A549 (cell line): ENCODE measurements around the gene VPS13A. TPM values are rescaled to one million over a fixed set of nuclear protein-coding genes. Genes with fewer than 3 reads are reported as not detected.

ENCODE experiments used
- ATAC-seq, 2 experiments: fragments of 200-7000 bp in 1 of 2; fragments of >200 bp in 1 of 2; cut with Nextera tagmentation in 1 of 2; cut with Tn5 transposase in 1 of 2; 3 replicates each; pipeline versions ENCODE4 v1.8.0 to v1.9.1; 2018 to 2020; ENCODE audit warnings: mild to moderate bottlenecking in 1 of 2, moderate library complexity in 1 of 2
- CTCF ChIA-PET: fragments of 300-600 bp; sonication (Branson Sonifier 250); formaldehyde crosslinking; extraction: SDS; loops from one replicate; lab custom pipeline; 2021; ENCODE audit warnings: antibody characterized with exemption, inconsistent platforms; lab: Yijun Ruan, JAX
- POLR2A ChIA-PET: fragments of 350-600 bp; formaldehyde crosslinking; extraction: SDS; loops from one replicate; lab custom pipeline; 2021; ENCODE audit warnings: antibody characterized with exemption, inconsistent platforms; lab: Yijun Ruan, JAX
- DNase-seq, 2 experiments: peaks; one replicate each; pipeline versions ENCODE4 v3.0.0 to v3.0.0-alpha.2; 2011 to 2016; ENCODE audit warnings: low read depth in 1 of 2, low spot score in 1 of 2
- FAIRE-seq: peaks from 2 replicates; lab custom pipeline; 2011; peaks lifted over from hg19 to GRCh38; lab: Jason Lieb, UNC
- H3K27ac ChIP-seq, 2 experiments: fragments of >200 bp; sonication (Bioruptor Twin); formaldehyde crosslinking; 3 replicates each; pipeline ENCODE4 v1.5.1; 2016 to 2017
- H3K4me1 ChIP-seq: fragments of >200 bp; sonication (Bioruptor Twin); formaldehyde crosslinking; 3 replicates; pipeline ENCODE4 v1.6.1; 2016
- H3K4me2 ChIP-seq: fragments of >200 bp; sonication (Bioruptor Twin); formaldehyde crosslinking; 3 replicates; pipeline ENCODE4 v1.6.1; 2016
- H3K4me3 ChIP-seq: fragments of >200 bp; sonication (Bioruptor Twin); formaldehyde crosslinking; 3 replicates; pipeline ENCODE4 v1.5.1; 2016
- H3K9me3 ChIP-seq: fragments of >200 bp; sonication (Bioruptor Twin); formaldehyde crosslinking; 3 replicates; pipeline ENCODE4 v1.6.1; 2016
- BHLHE40 ChIP-seq: IDR thresholded peaks from 2 replicates; pipeline ENCODE4 v1.6.1; 2012; ENCODE audit warnings: low read depth, low read length, inconsistent platforms
- CBX2 ChIP-seq: fragments of 200-600 bp; sonication (generic); IDR thresholded peaks from 2 replicates; pipeline ENCODE4 v1.6.1; 2016; ENCODE audit warnings: low read depth, mild to moderate bottlenecking, borderline replicate concordance
- CHD4 ChIP-seq: fragments of 200-600 bp; sonication (generic); IDR thresholded peaks from 2 replicates; pipeline ENCODE4 v1.6.1; 2016; ENCODE audit warnings: antibody characterized with exemption, mild to moderate bottlenecking, borderline replicate concordance
- EHMT2 ChIP-seq: fragments of 200-600 bp; sonication (generic); IDR thresholded peaks from 2 replicates; pipeline ENCODE4 v1.6.1; 2016; ENCODE audit warnings: antibody characterized with exemption, low read depth, mild to moderate bottlenecking, moderate library complexity
- HOXB5 ChIP-seq: fragments of 250-450 bp; sonication (Bioruptor Pico); IDR thresholded peaks from 2 replicates; pipeline ENCODE4 v1.5.0; 2020; ENCODE audit warnings: mild to moderate bottlenecking, moderate library complexity
- JUNB ChIP-seq: fragments of >200 bp; sonication (Bioruptor Twin); formaldehyde crosslinking; IDR thresholded peaks from 2 replicates; pipeline ENCODE4 v1.6.1; 2016
- KDM5A ChIP-seq: fragments of 200-600 bp; sonication (generic); IDR thresholded peaks from 2 replicates; pipeline ENCODE4 v1.6.1; 2016; ENCODE audit warnings: antibody characterized with exemption, mild to moderate bottlenecking
- MAFK ChIP-seq: fragments of 450-650 bp; IDR thresholded peaks from 2 replicates; pipeline ENCODE4 v1.6.1; 2014; ENCODE audit not compliant: partially characterized antibody
- RAD21 ChIP-seq, 2 experiments: fragments of >200 bp in 1 of 2; sonication (Bioruptor Twin) in 1 of 2; formaldehyde crosslinking in 1 of 2; IDR thresholded peaks in 1 of 2; conservative IDR thresholded peaks in 1 of 2; 2 replicates in 1 of 2; 3 replicates in 1 of 2; pipeline ENCODE4 v1.6.1; 2012 to 2018; ENCODE audit warnings: inconsistent platforms in 1 of 2
- RCOR1 ChIP-seq: fragments of 150-350 bp; IDR thresholded peaks from 2 replicates; pipeline ENCODE4 v1.6.1; 2014; ENCODE audit warnings: antibody characterized with exemption, low read length, low read depth
- RFX5 ChIP-seq: fragments of 450-650 bp; IDR thresholded peaks from 2 replicates; pipeline ENCODE4 v1.7.1; 2014; ENCODE audit warnings: antibody characterized with exemption, mild to moderate bottlenecking, moderate library complexity
- SMC3 ChIP-seq: fragments of >200 bp; sonication (Bioruptor Twin); formaldehyde crosslinking; IDR thresholded peaks from 3 replicates; pipeline ENCODE4 v1.6.1; 2018; ENCODE audit warnings: inconsistent platforms
- TFCP2L1 ChIP-seq: fragments of 250-450 bp; sonication (Bioruptor Pico); IDR thresholded peaks from 2 replicates; pipeline ENCODE4 v1.5.0; 2021; ENCODE audit warnings: mild to moderate bottlenecking
- WGBS: methylation state at CpG from one replicate; pipeline ENCODE4 v1.1.6; 2017; ENCODE audit errors: missing lambda C conversion rate; 5-methylcytosine and 5-hydroxymethylcytosine counted together
- polyA plus RNA-seq, 4 experiments: library from polyadenylated mRNA; depleted of rRNA in 3 of 4; stranded (reverse); fragments of >200 nt; fragmentation: RNase III in 1 of 4; extraction: RNeasy Plus Mini Kit Qiagen cat#74134 plus additional on column Dnase treatment in 1 of 4; gene quantifications; 2 replicates in 3 of 4; 3 replicates in 1 of 4; pipeline ENCODE4 v1.2.3, GENCODE V29; 2011 to 2017
- TF ChIP-seq, protein P1 (sequence below): fragments of 200-600 bp; sonication (generic); IDR thresholded peaks from 2 replicates; pipeline ENCODE4 v1.6.1; 2016; ENCODE audit warnings: antibody characterized with exemption, mild to moderate bottlenecking, moderate library complexity
- TF ChIP-seq, protein P2 (sequence below): fragments of >200 bp; sonication (Bioruptor Twin); formaldehyde crosslinking; IDR thresholded peaks from 2 replicates; pipeline ENCODE4 v1.6.1; 2016
- TF ChIP-seq, protein P3 (sequence below): IDR thresholded peaks from 2 replicates; pipeline ENCODE4 v1.6.1; 2012; ENCODE audit warnings: low read depth, borderline replicate concordance

VPS13A gene
- polyA plus RNA-seq, 2 of the 4 experiments (the other 2 are of a cell fraction) = 12.3 to 66.6 TPM

DNA sequence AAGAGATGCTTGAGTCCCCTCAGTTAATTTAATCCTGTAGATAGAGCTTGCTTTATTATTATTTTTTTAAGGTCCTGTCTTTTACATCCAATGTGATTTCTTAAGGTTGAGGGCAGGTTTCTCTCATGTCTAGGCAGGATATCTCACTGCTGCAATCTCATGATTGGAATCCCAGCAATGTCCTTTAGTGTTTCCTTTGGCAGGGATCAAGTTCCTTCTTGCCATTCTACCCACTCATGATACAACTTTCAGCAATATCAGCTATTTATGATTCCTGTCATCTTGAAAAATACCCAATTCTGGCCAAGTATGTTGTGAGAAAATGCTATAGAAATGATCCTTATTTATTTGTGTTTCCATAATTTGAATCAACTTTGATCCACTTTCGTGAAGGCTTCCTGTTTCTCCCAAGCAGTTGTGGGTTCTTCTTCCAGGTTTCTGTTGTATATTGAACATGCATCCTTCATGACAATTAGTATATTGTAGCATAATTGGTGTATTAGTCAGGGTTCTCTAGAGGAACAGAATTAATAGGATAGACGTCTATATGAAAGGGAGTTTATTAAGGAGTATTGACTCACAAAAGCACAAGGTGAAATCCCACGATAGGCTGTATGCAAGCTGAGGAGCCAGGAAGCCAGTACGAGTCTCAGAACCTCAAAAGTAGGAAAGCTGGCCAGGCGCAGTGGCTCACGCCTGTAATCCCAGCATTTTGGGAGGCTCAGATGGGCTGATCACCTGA lies 18.4 kb upstream of the VPS13A start:
- DNase-seq = no peak
- Histone ChIP-seq H3K4me2 (no peak overlapping the region), H3K4me3 (no peak overlapping the region), H3K27ac (no peak overlapping the region), H3K9me3 (no peaks in the 10 kb centered on the region), H3K4me1 (0 out of 3 replicates have a peak, but pooled peaks cover 3% of the 10 kb centered on the region)
- CTCF ChIA-PET = interaction anchor here (1.1 to 2.3 kb wide), 4 partner anchors 8 to 347 kb away, joined by 5 to 12 read pairs (median 7); no protein-coding TSS in a partner anchor
- no peak for FAIRE-seq
- TF ChIP-seq MAFK = peak; percentile 46
- TF ChIP-seq, protein P1, sequence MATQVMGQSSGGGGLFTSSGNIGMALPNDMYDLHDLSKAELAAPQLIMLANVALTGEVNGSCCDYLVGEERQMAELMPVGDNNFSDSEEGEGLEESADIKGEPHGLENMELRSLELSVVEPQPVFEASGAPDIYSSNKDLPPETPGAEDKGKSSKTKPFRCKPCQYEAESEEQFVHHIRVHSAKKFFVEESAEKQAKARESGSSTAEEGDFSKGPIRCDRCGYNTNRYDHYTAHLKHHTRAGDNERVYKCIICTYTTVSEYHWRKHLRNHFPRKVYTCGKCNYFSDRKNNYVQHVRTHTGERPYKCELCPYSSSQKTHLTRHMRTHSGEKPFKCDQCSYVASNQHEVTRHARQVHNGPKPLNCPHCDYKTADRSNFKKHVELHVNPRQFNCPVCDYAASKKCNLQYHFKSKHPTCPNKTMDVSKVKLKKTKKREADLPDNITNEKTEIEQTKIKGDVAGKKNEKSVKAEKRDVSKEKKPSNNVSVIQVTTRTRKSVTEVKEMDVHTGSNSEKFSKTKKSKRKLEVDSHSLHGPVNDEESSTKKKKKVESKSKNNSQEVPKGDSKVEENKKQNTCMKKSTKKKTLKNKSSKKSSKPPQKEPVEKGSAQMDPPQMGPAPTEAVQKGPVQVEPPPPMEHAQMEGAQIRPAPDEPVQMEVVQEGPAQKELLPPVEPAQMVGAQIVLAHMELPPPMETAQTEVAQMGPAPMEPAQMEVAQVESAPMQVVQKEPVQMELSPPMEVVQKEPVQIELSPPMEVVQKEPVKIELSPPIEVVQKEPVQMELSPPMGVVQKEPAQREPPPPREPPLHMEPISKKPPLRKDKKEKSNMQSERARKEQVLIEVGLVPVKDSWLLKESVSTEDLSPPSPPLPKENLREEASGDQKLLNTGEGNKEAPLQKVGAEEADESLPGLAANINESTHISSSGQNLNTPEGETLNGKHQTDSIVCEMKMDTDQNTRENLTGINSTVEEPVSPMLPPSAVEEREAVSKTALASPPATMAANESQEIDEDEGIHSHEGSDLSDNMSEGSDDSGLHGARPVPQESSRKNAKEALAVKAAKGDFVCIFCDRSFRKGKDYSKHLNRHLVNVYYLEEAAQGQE = no peak
- POLR2A ChIA-PET = no interaction called here
- ATAC-seq = no peak
- 38% methylated on average over 6 of the region's 6 CpGs for WGBS

DNA sequence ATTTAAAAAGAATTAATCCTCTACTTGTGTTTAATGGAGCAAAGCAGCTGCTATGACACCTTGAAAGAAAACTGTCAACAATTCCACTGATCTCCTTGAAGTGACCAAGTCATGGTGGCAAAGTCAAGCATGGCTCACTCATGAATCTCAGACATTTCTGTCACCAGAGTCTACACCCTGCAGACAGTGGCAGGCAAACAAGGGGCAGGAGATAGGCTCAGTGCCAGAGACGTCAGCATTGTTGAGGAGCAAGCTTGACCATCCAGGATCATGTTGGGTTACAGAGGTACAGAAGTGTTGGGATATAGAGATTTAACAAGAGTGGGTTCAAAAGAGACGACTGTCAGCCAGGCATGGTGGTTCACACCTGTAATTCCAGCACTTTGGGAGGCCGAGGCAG lies 16.1 kb upstream of the VPS13A start:
- ATAC-seq = no peak
- WGBS = 30% methylated on average over 3 of the region's 3 CpGs
- no peak for DNase-seq
- ChIA-PET CTCF (interaction anchor here (2.2 kb wide), 1 partner anchor 10 kb away, joined by 21 read pairs; no protein-coding TSS in a partner anchor), POLR2A (no interaction called here)
- Histone ChIP-seq H3K4me1 (0 out of 3 replicates have a peak, but pooled peaks cover 5% of the 10 kb centered on the region), H3K9me3 (no peaks in the 10 kb centered on the region), H3K27ac (no peak overlapping the region), H3K4me2 (no peak overlapping the region), H3K4me3 (no peak overlapping the region)
- no peak for TF ChIP-seq RCOR1
- no peak for FAIRE-seq

DNA sequence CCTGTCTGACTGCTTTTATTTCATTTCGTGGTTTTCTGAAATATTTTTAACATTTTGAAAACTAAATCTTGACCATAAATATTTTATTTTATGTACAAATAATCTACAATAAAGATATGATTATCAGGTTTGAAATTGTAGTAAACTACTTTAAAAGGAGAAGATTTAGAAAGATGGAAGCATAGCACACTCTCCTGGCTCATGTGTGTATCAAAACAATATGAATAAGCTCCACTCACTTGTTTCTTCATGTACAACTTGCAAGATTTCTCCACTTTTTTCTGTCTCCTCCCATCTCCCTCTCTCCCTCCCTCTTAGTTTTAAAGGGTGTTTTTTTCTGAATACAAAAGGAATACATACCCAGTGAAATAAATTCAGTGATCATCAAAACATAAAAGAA lies 15.4 kb upstream of the VPS13A start:
- 21% methylated on average over 1 of the region's 1 CpG for WGBS
- Histone ChIP-seq H3K4me1 (0 out of 3 replicates have a peak, but pooled peaks cover 5% of the 10 kb centered on the region), H3K4me2 (no peak overlapping the region), H3K9me3 (no peaks in the 10 kb centered on the region), H3K27ac (no peak overlapping the region), H3K4me3 (no peak overlapping the region)
- ATAC-seq (no peak), DNase-seq (no peak), FAIRE-seq (no peak)
- ChIA-PET CTCF (interaction anchor here (2.2 kb wide), 1 partner anchor 11 kb away, joined by 21 read pairs; no protein-coding TSS in a partner anchor), POLR2A (no interaction called here)
- TF ChIP-seq RAD21 (conservative IDR thresholded peaks at IDR 0.05 in 1 of 2, IDR thresholded peaks at IDR 0.05 in 1 of 2) = no peak
- TF ChIP-seq HOXB5 (CRISPR knock-in tag) = no peak
- TF ChIP-seq SMC3 = no peak
- TF ChIP-seq BHLHE40 = no peak
- no peak for TF ChIP-seq JUNB
- TF ChIP-seq, all 56 proteins: peak for 0

DNA sequence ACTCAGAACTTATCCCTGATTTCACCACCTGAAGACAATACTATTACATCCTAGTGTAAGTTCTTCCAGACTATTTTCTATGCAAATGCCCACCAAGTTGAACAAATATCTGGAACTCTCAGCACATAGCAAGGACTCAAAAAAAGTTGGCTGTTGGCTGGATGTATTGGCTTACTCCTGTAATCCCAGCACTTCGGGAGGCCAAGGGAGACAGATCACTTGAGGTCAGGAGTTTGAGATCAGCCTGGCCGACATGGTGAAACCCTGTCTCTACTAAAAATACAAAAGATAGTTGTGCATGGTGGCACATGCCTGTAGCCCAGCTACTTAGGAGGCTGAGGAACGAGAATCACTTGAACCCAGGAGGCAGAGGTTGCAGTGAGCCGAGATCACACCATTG lies 15.0 kb upstream of the VPS13A start:
- no peak for TF ChIP-seq SMC3
- TF ChIP-seq EHMT2 = no peak
- TF ChIP-seq CHD4 = no peak
- TF ChIP-seq, protein P2, sequence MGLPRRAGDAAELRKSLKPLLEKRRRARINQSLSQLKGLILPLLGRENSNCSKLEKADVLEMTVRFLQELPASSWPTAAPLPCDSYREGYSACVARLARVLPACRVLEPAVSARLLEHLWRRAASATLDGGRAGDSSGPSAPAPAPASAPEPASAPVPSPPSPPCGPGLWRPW = no peak
- TF ChIP-seq KDM5A = no peak
- no peak for TF ChIP-seq TFCP2L1
- TF ChIP-seq, protein P3, sequence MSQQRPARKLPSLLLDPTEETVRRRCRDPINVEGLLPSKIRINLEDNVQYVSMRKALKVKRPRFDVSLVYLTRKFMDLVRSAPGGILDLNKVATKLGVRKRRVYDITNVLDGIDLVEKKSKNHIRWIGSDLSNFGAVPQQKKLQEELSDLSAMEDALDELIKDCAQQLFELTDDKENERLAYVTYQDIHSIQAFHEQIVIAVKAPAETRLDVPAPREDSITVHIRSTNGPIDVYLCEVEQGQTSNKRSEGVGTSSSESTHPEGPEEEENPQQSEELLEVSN = no peak
- TF ChIP-seq CBX2 = no peak
- no peak for TF ChIP-seq RFX5
- no peak for TF ChIP-seq RAD21 (conservative IDR thresholded peaks at IDR 0.05 in 1 of 2, IDR thresholded peaks at IDR 0.05 in 1 of 2)
- no peak for DNase-seq
- Histone ChIP-seq H3K4me3 (no peak overlapping the region), H3K4me2 (no peak overlapping the region), H3K9me3 (no peaks in the 10 kb centered on the region), H3K4me1 (0 out of 3 replicates have a peak, but pooled peaks cover 5% of the 10 kb centered on the region), H3K27ac (no peak overlapping the region)
- ATAC-seq = no peak
- ChIA-PET CTCF (interaction anchor here (0.7 to 2.2 kb wide), 3 partner anchors 12 to 327 kb away, joined by 3 to 21 read pairs (median 5); no protein-coding TSS in a partner anchor), POLR2A (no interaction called here)
- WGBS = 60% methylated on average over 4 of the region's 4 CpGs
- FAIRE-seq = no peak
